Neural progenitor cell (in vitro differentiated cells): ENCODE results near the gene B3GALT4. TPM values are rescaled to one million over a fixed set of nuclear protein-coding genes. Genes with fewer than 3 reads are reported as not detected.
A peak's percentile ranks its signal among the peaks of the same experiment; 100 is the strongest.

ENCODE experiments used
- DNase-seq: peaks from one replicate; pipeline ENCODE4 v3.0.0-alpha.2; 2016; ENCODE audit warnings: low spot score
- H2AFZ ChIP-seq: fragments of 200-600 bp; sonication (generic); replicated peaks from 2 replicates; pipeline ENCODE4 v1.6.1; 2016; ENCODE audit warnings: antibody characterized with exemption
- H3F3A ChIP-seq: fragments of 200-600 bp; sonication (generic); 2 replicates; pipeline ENCODE4 v1.6.1; 2016; ENCODE audit warnings: antibody characterized with exemption, low read depth
- H3K27ac ChIP-seq: fragments of 200-600 bp; sonication (generic); 2 replicates; pipeline ENCODE4 v1.5.1; 2016; ENCODE audit warnings: mild to moderate bottlenecking
- H3K27me3 ChIP-seq: fragments of 200-600 bp; sonication (generic); 2 replicates; pipeline ENCODE4 v1.6.1; 2016; ENCODE audit warnings: mild to moderate bottlenecking, moderate library complexity
- H3K36me3 ChIP-seq: fragments of 200-600 bp; sonication (generic); 2 replicates; pipeline ENCODE4 v1.5.1; 2016
- H3K4me1 ChIP-seq: fragments of 200-600 bp; sonication (generic); 2 replicates; pipeline ENCODE4 v1.6.1; 2016; ENCODE audit warnings: mixed run types
- H3K4me2 ChIP-seq: fragments of 200-600 bp; sonication (generic); 2 replicates; pipeline ENCODE4 v1.6.1; 2016
- H3K4me3 ChIP-seq: fragments of 200-600 bp; sonication (generic); 2 replicates; pipeline ENCODE4 v1.5.1; 2016
- H3K79me2 ChIP-seq: fragments of 200-600 bp; sonication (generic); 2 replicates; pipeline ENCODE4 v1.6.1; 2016; ENCODE audit warnings: low read depth
- H3K9ac ChIP-seq: fragments of 200-600 bp; sonication (generic); 2 replicates; pipeline ENCODE4 v1.6.1; 2016
- H3K9me3 ChIP-seq: fragments of 200-600 bp; sonication (generic); 2 replicates; pipeline ENCODE4 v1.5.1; 2016; ENCODE audit warnings: low read depth
- H4K20me1 ChIP-seq: fragments of 200-600 bp; sonication (generic); 2 replicates; pipeline ENCODE4 v1.6.1; 2016; ENCODE audit warnings: low read depth
- H3K27ac Mint-ChIP-seq: 3 replicates; pipeline ENCODE4 v1.8.0; 2021; ENCODE audit warnings: mixed read lengths
- H3K27me3 Mint-ChIP-seq: 2 replicates; pipeline ENCODE4 v1.8.0; 2022; ENCODE audit warnings: low read depth, mild to moderate bottlenecking, inconsistent platforms, moderate library complexity, mixed read lengths; ENCODE audit not compliant: insufficient read depth
- H3K36me3 Mint-ChIP-seq: 3 replicates; pipeline ENCODE4 v1.8.0; 2021; ENCODE audit warnings: mixed read lengths
- H3K4me1 Mint-ChIP-seq: 3 replicates; pipeline ENCODE4 v1.8.0; 2021; ENCODE audit warnings: mixed read lengths
- H3K4me3 Mint-ChIP-seq: 3 replicates; pipeline ENCODE4 v1.8.0; 2021; ENCODE audit warnings: mild to moderate bottlenecking, moderate library complexity, mixed read lengths
- H3K9me3 Mint-ChIP-seq: 3 replicates; pipeline ENCODE4 v1.8.0; 2020; ENCODE audit warnings: mixed read lengths
- CTCF ChIP-seq: fragments of 200-600 bp; sonication (generic); IDR thresholded peaks from 2 replicates; pipeline ENCODE4 v1.5.1; 2017; ENCODE audit warnings: antibody characterized with exemption, mild to moderate bottlenecking
- EZH2 ChIP-seq: fragments of 200-600 bp; sonication (generic); IDR thresholded peaks from 2 replicates; pipeline ENCODE4 v1.6.1; 2017; ENCODE audit warnings: antibody characterized with exemption, mild to moderate bottlenecking, moderate library complexity
- EZH2phosphoT487 ChIP-seq: fragments of 200-600 bp; sonication (generic); IDR thresholded peaks from 2 replicates; pipeline ENCODE4 v1.6.1; 2017; ENCODE audit warnings: antibody characterized with exemption
- total RNA-seq: library from RNA; depleted of rRNA; stranded (reverse); fragments of >200 nt; gene quantifications from 2 replicates; pipeline ENCODE4 v1.2.3, GENCODE V29; 2015; ENCODE audit warnings: low replicate concordance

B3GALT4 gene
- total RNA-seq, 1 donor from 2014 or later = 1.1 TPM

DNA sequence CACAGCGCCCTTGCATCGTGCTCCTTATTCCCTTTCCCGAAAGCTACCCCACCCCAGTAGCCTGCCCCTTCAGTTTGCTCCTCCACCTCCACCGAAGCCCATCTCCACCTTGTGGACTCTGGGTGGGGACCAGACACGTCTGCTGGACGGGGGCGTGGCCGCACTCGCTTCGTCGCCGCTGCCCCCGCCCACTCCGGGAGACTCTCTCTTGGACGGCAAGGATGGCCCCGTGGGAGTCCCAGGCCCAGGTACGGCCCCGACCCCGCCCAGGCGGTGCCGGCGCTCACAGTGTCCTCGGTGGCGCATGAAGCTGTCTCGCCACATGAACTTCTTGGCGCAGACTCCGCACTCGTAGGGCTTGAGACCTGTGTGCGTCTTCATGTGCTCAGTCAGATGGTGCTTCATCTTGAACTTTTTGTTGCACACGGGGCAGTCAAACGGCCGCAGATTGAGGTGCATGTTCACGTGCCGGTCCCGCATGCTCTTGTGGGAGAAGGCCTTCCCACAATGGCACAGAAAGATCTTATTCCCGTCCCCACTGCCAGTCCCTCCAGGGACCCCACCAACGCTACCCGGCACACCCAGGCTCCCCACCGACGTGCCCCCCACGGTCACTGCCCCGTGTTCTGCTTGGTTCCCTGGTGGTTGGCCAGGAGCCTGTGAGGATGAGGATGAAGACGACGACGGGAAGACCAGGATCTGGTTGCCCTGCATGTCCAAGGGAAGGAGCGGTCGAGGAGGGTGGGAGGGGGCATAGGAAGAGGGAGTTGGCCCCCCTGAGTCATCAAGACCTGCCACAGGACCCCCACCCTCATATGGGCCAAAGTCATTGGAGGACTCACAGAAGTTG lies 38.2 kb downstream of the B3GALT4 start:
- H3K4me1 ChIP-seq = peaks cover 26% of the 10 kb centered on the region
- peaks cover 68% of the 10 kb centered on the region for H3F3A ChIP-seq
- peak overlapping the region; percentile 99 for H3K4me2 ChIP-seq
- DNase-seq = peak; percentile 43
- H3K9ac ChIP-seq = no peak overlapping the region
- Mint-ChIP-seq H3K4me3 (peak overlapping the region; percentile 95), H3K36me3 (peaks cover 18% of the 10 kb centered on the region), H3K4me1 (peaks cover 60% of the 10 kb centered on the region), H3K27ac (peak overlapping the region; percentile 46), H3K27me3 (peaks cover 16% of the 10 kb centered on the region), H3K9me3 (no peaks in the 10 kb centered on the region)
- H3K27me3 ChIP-seq = peaks cover 25% of the 10 kb centered on the region
- H3K4me3 ChIP-seq = peak overlapping the region; percentile 54
- TF ChIP-seq CTCF (no peak), EZH2 (no peak), EZH2phosphoT487 (no peak)
- H4K20me1 ChIP-seq = peaks cover 27% of the 10 kb centered on the region
- no peak overlapping the region for H2AFZ ChIP-seq
- H3K79me2 ChIP-seq = peaks cover 16% of the 10 kb centered on the region
- no peaks in the 10 kb centered on the region for H3K36me3 ChIP-seq
- no peaks in the 10 kb centered on the region for H3K9me3 ChIP-seq
- no peak overlapping the region for H3K27ac ChIP-seq

GRCh38 chr6:33315793-33316602 lies 39.1 kb downstream of the B3GALT4 start:
- H3K36me3 Mint-ChIP-seq = peaks cover 24% of the 10 kb centered on the region
- no peaks in the 10 kb centered on the region for H3K36me3 ChIP-seq
- H3K9ac ChIP-seq = no peak overlapping the region
- H3K4me1 ChIP-seq = peaks cover 26% of the 10 kb centered on the region
- peaks cover 27% of the 10 kb centered on the region for H4K20me1 ChIP-seq
- TF ChIP-seq CTCF (no peak), EZH2phosphoT487 (no peak), EZH2 (no peak)
- no peak overlapping the region for H3K4me3 ChIP-seq
- no peak overlapping the region for H3K4me2 ChIP-seq
- H3K27me3 ChIP-seq = peaks cover 25% of the 10 kb centered on the region
- H3K27ac ChIP-seq = no peak overlapping the region
- DNase-seq = no peak
- H3K9me3 Mint-ChIP-seq = no peaks in the 10 kb centered on the region
- peaks cover 70% of the 10 kb centered on the region for H3F3A ChIP-seq
- no peaks in the 10 kb centered on the region for H3K9me3 ChIP-seq
- no peak overlapping the region for H2AFZ ChIP-seq
- H3K4me1 Mint-ChIP-seq = peaks cover 65% of the 10 kb centered on the region
- no peak overlapping the region for H3K27ac Mint-ChIP-seq
- peaks cover 24% of the 10 kb centered on the region for H3K79me2 ChIP-seq
- H3K27me3 Mint-ChIP-seq = peaks cover 14% of the 10 kb centered on the region
- H3K4me3 Mint-ChIP-seq = peak overlapping the region; percentile 86

- H3K9me3 Mint-ChIP-seq = no peaks in the 10 kb centered on the region
- peaks cover 70% of the 10 kb centered on the region for H3F3A ChIP-seq
- no peak overlapping the region for H3K27ac ChIP-seq
- H3K4me2 ChIP-seq = peak overlapping the region; percentile 65
- no peak overlapping the region for H3K9ac ChIP-seq
- TF ChIP-seq EZH2 (no peak), CTCF (no peak), EZH2phosphoT487 (no peak)
- H3K27ac Mint-ChIP-seq = no peak overlapping the region
- H3K4me1 Mint-ChIP-seq = peaks cover 67% of the 10 kb centered on the region
- peaks cover 24% of the 10 kb centered on the region for H3K36me3 Mint-ChIP-seq
- peaks cover 32% of the 10 kb centered on the region for H3K79me2 ChIP-seq
- no peaks in the 10 kb centered on the region for H3K9me3 ChIP-seq
- peak; percentile 26 for DNase-seq
- peaks cover 11% of the 10 kb centered on the region for H3K27me3 Mint-ChIP-seq
- H3K4me1 ChIP-seq = peaks cover 34% of the 10 kb centered on the region
- peaks cover 27% of the 10 kb centered on the region for H4K20me1 ChIP-seq
- H2AFZ ChIP-seq = no peak overlapping the region
- H3K36me3 ChIP-seq = no peaks in the 10 kb centered on the region
- H3K27me3 ChIP-seq = peaks cover 23% of the 10 kb centered on the region
- H3K4me3 Mint-ChIP-seq = peak overlapping the region; percentile 86
- peak overlapping the region; percentile 77 for H3K4me3 ChIP-seq
Observed at GRCh38 chr6:33316603-33317418, 39.9 kb downstream of the B3GALT4 start.
